ENCODE results near the gene PCNX1.

GRCh38 chr14:71136386-71137060 is 229.3 kb downstream of the PCNX1 start:
- no peak for TF ChIP-seq CTCF (IDR thresholded peaks at IDR 0.05; ENCODE audit: poor library complexity)
- TF ChIP-seq EZH2 (IDR thresholded peaks at IDR 0.05; ENCODE audit: borderline replicate concordance) = no peak

Data from hepatocyte (in vitro differentiated cells).